K562 (cell line): ENCODE results near the gene MON2. TPM values are rescaled to one million over a fixed set of nuclear protein-coding genes. Genes with fewer than 3 reads are reported as not detected.

ENCODE experiments used
- CTCF ChIP-seq, 3 experiments: IDR thresholded peaks in 2 of 3; conservative IDR thresholded peaks in 1 of 3; 2 replicates each; pipeline ENCODE4 v1.5.1; 2011 to 2012; ENCODE audit warnings: low read length in 3 of 3, mild to moderate bottlenecking in 3 of 3, control low read depth in 2 of 3, improper control_type of control experiment in 1 of 3, inconsistent platforms in 1 of 3, low read depth in 1 of 3, mixed read lengths in 1 of 3, moderate library complexity in 1 of 3; ENCODE audit not compliant: insufficient read depth in 2 of 3
- GTF2E2 ChIP-seq: fragments of 200-800 bp; sonication (Bioruptor generic); IDR thresholded peaks from 2 replicates; pipeline ENCODE4 v1.6.1; 2016; ENCODE audit warnings: missing genetic modification characterization, missing compliant biosample characterization
- IRF2 ChIP-seq: sonication (generic); formaldehyde crosslinking; IDR thresholded peaks from 2 replicates; pipeline ENCODE4 v1.8.1; 2022; ENCODE audit warnings: mild to moderate bottlenecking, missing genetic modification reagents
- KAT2B ChIP-seq: IDR thresholded peaks from one replicate; pipeline ENCODE4 v1.6.1; 2012; ENCODE audit warnings: low read depth, mild to moderate bottlenecking, control low read depth, inconsistent platforms, low read length, moderate library complexity
- MTF1 ChIP-seq: fragments of 250-450 bp; sonication (Bioruptor Pico); IDR thresholded peaks from 2 replicates; pipeline ENCODE4 v1.9.0; 2021; ENCODE audit warnings: moderate library complexity, mild to moderate bottlenecking, inconsistent platforms, borderline replicate concordance
- OTX1 ChIP-seq: fragments of 450-650 bp; formaldehyde crosslinking; IDR thresholded peaks from 2 replicates; pipeline ENCODE4 v1.4.0; 2022; ENCODE audit warnings: mild to moderate bottlenecking
- PML ChIP-seq: IDR thresholded peaks from 2 replicates; pipeline ENCODE4 v1.6.1; 2012; ENCODE audit warnings: low read length, inconsistent platforms
- RBFOX2 ChIP-seq: fragments of 200-400 bp; formaldehyde crosslinking; IDR thresholded peaks from 2 replicates; pipeline ENCODE4 v1.6.1; 2017; ENCODE audit warnings: low read depth, mild to moderate bottlenecking, low read length, moderate library complexity
- SIN3A ChIP-seq, 2 experiments: fragments of 150-350 bp in 1 of 2; IDR thresholded peaks; 2 replicates each; pipeline ENCODE4 v1.6.1; 2011 to 2016; ENCODE audit warnings: borderline replicate concordance in 2 of 2, low read depth in 2 of 2, low read length in 2 of 2, mild to moderate bottlenecking in 2 of 2, moderate library complexity in 2 of 2; ENCODE audit not compliant: control insufficient read depth in 1 of 2
- SRSF7 ChIP-seq: fragments of 200-400 bp; formaldehyde crosslinking; optimal IDR thresholded peaks from 2 replicates; pipeline ENCODE3; 2017; ENCODE audit warnings: mild to moderate bottlenecking, low read depth, low read length
- SUPT5H ChIP-seq: fragments of 450-650 bp; IDR thresholded peaks from 2 replicates; pipeline ENCODE4 v1.6.1; 2016
- TBL1XR1 ChIP-seq, 2 experiments: IDR thresholded peaks; 2 replicates each; pipeline ENCODE4 v1.6.1; 2012; ENCODE audit warnings: improper control_type of control experiment in 2 of 2, low read length in 2 of 2, mild to moderate bottlenecking in 1 of 2
- ZBTB17 ChIP-seq: fragments of 450-650 bp; formaldehyde crosslinking; IDR thresholded peaks from 2 replicates; pipeline ENCODE4 v1.4.0; 2020; ENCODE audit warnings: mild to moderate bottlenecking
- ZNF3 ChIP-seq: fragments of 250-450 bp; sonication (Bioruptor Pico); IDR thresholded peaks from 2 replicates; pipeline ENCODE4 v1.5.0; 2021; ENCODE audit warnings: mild to moderate bottlenecking, moderate library complexity
- polyA plus RNA-seq, 8 experiments: library from polyadenylated mRNA; depleted of rRNA in 4 of 8; stranded (reverse) in 5 of 8; unstranded in 3 of 8; fragments of >200 nt; fragmentation: Nextera tagmentation in 2 of 8; fragmentation: Illumina TruSeq in 1 of 8; extraction: Ambion mirVana in 2 of 8; extraction: Trizol in 1 of 8; gene quantifications; 2 replicates each; pipeline versions ENCODE4 v1.2.1 to v1.2.3, GENCODE V29; 2011 to 2014; ENCODE audit warnings: inconsistent platforms in 1 of 8, missing spikeins in 1 of 8
- total RNA-seq, 7 experiments: library from RNA; depleted of rRNA in 6 of 7; stranded (reverse); fragments of >200 nt in 6 of 7; fragmentation: Illumina TruSeq in 2 of 7; extraction: Trizol in 2 of 7; gene quantifications; 2 replicates each; pipeline versions ENCODE4 v1.2.1 to v1.2.3, GENCODE V29; 2011 to 2021; ENCODE audit warnings: low replicate concordance in 1 of 7
- TF ChIP-seq, protein P1 (sequence below): fragments of 250-450 bp; sonication (Bioruptor Pico); IDR thresholded peaks from 2 replicates; pipeline ENCODE4 v1.4.0; 2020
- TF ChIP-seq, protein P2 (sequence below): sonication (generic); formaldehyde crosslinking; IDR thresholded peaks from 2 replicates; pipeline ENCODE4 v1.8.0; 2022; ENCODE audit warnings: mild to moderate bottlenecking, missing genetic modification reagents

The MON2 gene
- total and polyA plus RNA-seq, 9 of the 15 experiments (the other 6 are each of a cell fraction or from before 2014, with no cell fraction given): 3.6 to 31.6 (median 16.8) TPM

- TF ChIP-seq KAT2B (peak; percentile 22), SRSF7 (no peak), PML (peak; percentile 29; the same call in 1 of the 2 replicates), ZNF3 (no peak), CTCF (IDR thresholded peaks at IDR 0.05 in 2 of 3, conservative IDR thresholded peaks at IDR 0.05 in 1 of 3; ENCODE audit: insufficient read depth in 2 of 3, low read depth in 1 of 3, low read length in 3 of 3) (peak; percentile 40 to 88 (median 66); a peak in 4 of 6 replicates), SUPT5H (peak; percentile 78), IRF2 (CRISPR knock-in tag) (no peak), ZBTB17 (CRISPR knock-in tag) (0 out of 2 replicates have a peak, but pooled peaks have one; percentile 21), TBL1XR1 (IDR thresholded peaks at IDR 0.05; ENCODE audit: low read length in 2 of 2) (peak in 1 of 2 experiments; percentile 49; a peak in 1 of 4 replicates), OTX1 (CRISPR knock-in tag) (peak; percentile 75; the same call in 1 of the 2 replicates), MTF1 (CRISPR knock-in tag) (no peak), SIN3A (IDR thresholded peaks at IDR 0.05; ENCODE audit: borderline replicate concordance in 2 of 2, control insufficient read depth in 1 of 2, low read depth in 2 of 2, low read length in 2 of 2) (peak; percentile 33 to 47; a peak in 2 of 4 replicates), RBFOX2 (peak; percentile 96), GTF2E2 (tag) (peak; percentile 68; the same call in 1 of the 2 replicates)
- TF ChIP-seq, protein P1, sequence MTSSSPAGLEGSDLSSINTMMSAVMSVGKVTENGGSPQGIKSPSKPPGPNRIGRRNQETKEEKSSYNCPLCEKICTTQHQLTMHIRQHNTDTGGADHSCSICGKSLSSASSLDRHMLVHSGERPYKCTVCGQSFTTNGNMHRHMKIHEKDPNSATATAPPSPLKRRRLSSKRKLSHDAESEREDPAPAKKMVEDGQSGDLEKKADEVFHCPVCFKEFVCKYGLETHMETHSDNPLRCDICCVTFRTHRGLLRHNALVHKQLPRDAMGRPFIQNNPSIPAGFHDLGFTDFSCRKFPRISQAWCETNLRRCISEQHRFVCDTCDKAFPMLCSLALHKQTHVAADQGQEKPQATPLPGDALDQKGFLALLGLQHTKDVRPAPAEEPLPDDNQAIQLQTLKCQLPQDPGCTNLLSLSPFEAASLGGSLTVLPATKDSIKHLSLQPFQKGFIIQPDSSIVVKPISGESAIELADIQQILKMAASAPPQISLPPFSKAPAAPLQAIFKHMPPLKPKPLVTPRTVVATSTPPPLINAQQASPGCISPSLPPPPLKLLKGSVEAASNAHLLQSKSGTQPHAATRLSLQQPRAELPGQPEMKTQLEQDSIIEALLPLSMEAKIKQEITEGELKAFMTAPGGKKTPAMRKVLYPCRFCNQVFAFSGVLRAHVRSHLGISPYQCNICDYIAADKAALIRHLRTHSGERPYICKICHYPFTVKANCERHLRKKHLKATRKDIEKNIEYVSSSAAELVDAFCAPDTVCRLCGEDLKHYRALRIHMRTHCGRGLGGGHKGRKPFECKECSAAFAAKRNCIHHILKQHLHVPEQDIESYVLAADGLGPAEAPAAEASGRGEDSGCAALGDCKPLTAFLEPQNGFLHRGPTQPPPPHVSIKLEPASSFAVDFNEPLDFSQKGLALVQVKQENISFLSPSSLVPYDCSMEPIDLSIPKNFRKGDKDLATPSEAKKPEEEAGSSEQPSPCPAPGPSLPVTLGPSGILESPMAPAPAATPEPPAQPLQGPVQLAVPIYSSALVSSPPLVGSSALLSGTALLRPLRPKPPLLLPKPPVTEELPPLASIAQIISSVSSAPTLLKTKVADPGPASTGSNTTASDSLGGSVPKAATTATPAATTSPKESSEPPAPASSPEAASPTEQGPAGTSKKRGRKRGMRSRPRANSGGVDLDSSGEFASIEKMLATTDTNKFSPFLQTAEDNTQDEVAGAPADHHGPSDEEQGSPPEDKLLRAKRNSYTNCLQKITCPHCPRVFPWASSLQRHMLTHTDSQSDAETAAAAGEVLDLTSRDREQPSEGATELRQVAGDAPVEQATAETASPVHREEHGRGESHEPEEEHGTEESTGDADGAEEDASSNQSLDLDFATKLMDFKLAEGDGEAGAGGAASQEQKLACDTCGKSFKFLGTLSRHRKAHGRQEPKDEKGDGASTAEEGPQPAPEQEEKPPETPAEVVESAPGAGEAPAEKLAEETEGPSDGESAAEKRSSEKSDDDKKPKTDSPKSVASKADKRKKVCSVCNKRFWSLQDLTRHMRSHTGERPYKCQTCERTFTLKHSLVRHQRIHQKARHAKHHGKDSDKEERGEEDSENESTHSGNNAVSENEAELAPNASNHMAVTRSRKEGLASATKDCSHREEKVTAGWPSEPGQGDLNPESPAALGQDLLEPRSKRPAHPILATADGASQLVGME: 0 out of 2 replicates have a peak, but pooled peaks have one; percentile 37
- TF ChIP-seq, protein P2, sequence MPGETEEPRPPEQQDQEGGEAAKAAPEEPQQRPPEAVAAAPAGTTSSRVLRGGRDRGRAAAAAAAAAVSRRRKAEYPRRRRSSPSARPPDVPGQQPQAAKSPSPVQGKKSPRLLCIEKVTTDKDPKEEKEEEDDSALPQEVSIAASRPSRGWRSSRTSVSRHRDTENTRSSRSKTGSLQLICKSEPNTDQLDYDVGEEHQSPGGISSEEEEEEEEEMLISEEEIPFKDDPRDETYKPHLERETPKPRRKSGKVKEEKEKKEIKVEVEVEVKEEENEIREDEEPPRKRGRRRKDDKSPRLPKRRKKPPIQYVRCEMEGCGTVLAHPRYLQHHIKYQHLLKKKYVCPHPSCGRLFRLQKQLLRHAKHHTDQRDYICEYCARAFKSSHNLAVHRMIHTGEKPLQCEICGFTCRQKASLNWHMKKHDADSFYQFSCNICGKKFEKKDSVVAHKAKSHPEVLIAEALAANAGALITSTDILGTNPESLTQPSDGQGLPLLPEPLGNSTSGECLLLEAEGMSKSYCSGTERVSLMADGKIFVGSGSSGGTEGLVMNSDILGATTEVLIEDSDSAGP (CRISPR knock-in tag): no peak; the same call in 1 of the 2 replicates
Measured at GRCh38 chr12:62603061-62603810, 136.6 kb downstream of the MON2 start (continued).
